ENCODE results near the gene ZNF92.

- no peak for TF ChIP-seq SPI1 (IDR thresholded peaks at IDR 0.05; ENCODE audit: low read depth, low read length)
- no peak for TF ChIP-seq POLR2AphosphoS5 (IDR thresholded peaks at IDR 0.05; ENCODE audit: low read depth, low read length)
Observed at GRCh38 chr7:65342723-65343629, 30.7 kb upstream of the ZNF92 start.

All from GM12891 (cell line).